HEK293 (cell line): Measurements from ENCODE around the gene AQP11.

Experiments used
- BCL6B ChIP-seq: fragments of 450-650 bp; formaldehyde crosslinking; IDR thresholded peaks from 2 replicates; pipeline ENCODE4 v1.5.1; 2017; ENCODE audit warnings: missing biosample characterization, missing genetic modification characterization
- CTCF ChIP-seq: fragments of 450-650 bp; formaldehyde crosslinking; IDR thresholded peaks from 2 replicates; pipeline ENCODE4 v1.5.1; 2016; ENCODE audit warnings: missing biosample characterization, missing genetic modification characterization
- MYNN ChIP-seq: fragments of 450-650 bp; formaldehyde crosslinking; IDR thresholded peaks from 2 replicates; pipeline ENCODE4 v1.5.1; 2016; ENCODE audit warnings: missing biosample characterization, missing genetic modification characterization, borderline replicate concordance
- ZNF114 ChIP-seq: fragments of 450-650 bp; formaldehyde crosslinking; IDR thresholded peaks from 2 replicates; pipeline ENCODE4 v1.5.0; 2017; ENCODE audit warnings: missing biosample characterization, missing genetic modification characterization
- ZNF624 ChIP-seq: fragments of 450-650 bp; formaldehyde crosslinking; IDR thresholded peaks from 2 replicates; pipeline ENCODE4 v1.5.1; 2017; ENCODE audit warnings: missing biosample characterization, missing genetic modification characterization

GRCh38 chr11:77604281-77604680 is 14.5 kb downstream of the AQP11 start:
- TF ChIP-seq MYNN (tag by site-specific recombination) (no peak), ZNF114 (tag by site-specific recombination) (no peak), ZNF624 (no peak), CTCF (tag by site-specific recombination) (no peak), BCL6B (tag by site-specific recombination) (no peak)
